ENCODE measurements around the gene FAM110A. TPM values are rescaled to one million over a fixed set of nuclear protein-coding genes. Genes with fewer than 3 reads are reported as not detected.

Gene FAM110A
- total and polyA plus RNA-seq, 2 of the 8 experiments (the other 6 are each of a cell fraction or from before 2014, with no cell fraction given), result 10.1 to 10.9 TPM

GRCh38 chr20:833121-833449 lies 430 bp upstream of the FAM110A start:
- H3K9ac ChIP-seq (replicated peaks in 1 of 4; ENCODE audit: extremely low read depth in 1 of 4, low read depth in 3 of 4, low read length in 3 of 4), result no peak overlapping the region
- FAIRE-seq, result no peak
- POLR2A ChIA-PET (ENCODE audit: partially characterized antibody), result interaction anchor here (1.0 to 1.6 kb wide), 4 partner anchors 11 to 22 kb away, joined by 4 to 7 read pairs (median 5); no protein-coding TSS in a partner anchor

More at GRCh38 chr20:833121-833449, 430 bp upstream of the FAM110A start:
- no peaks in the 10 kb centered on the region for H3K9me3 ChIP-seq (ENCODE audit: insufficient read depth in 2 of 2, low read depth in 1 of 2, low read length in 1 of 2)
- H3K79me2 ChIP-seq (ENCODE audit: control insufficient read depth in 1 of 2, insufficient read depth in 2 of 2, low read length in 2 of 2), result no peaks in the 10 kb centered on the region
- H4K91ac ChIP-seq (replicated peaks; ENCODE audit: insufficient read length, low read length), result no peak overlapping the region
- peaks cover 0 to 15% (median 13%) of the 10 kb centered on the region in 4 experiments; a peak in 6 of 7 replicates for H3K27me3 ChIP-seq (replicated peaks in 1 of 4; ENCODE audit: control insufficient read depth in 3 of 4, extremely low read depth in 1 of 4, insufficient read depth in 3 of 4, low read length in 3 of 4)
- CTCF ChIA-PET (ENCODE audit: partially characterized antibody), result interaction anchor here (1.2 to 4.4 kb wide), 11 partner anchors 9 to 123 kb away, joined by 3 to 30 read pairs (median 5); no protein-coding TSS in a partner anchor
- no peak overlapping the region for H3K18ac ChIP-seq (ENCODE audit: extremely low read depth, low read length)
- TF ChIP-seq SAP30 (IDR thresholded peaks at IDR 0.05; ENCODE audit: insufficient read depth, insufficient replicate concordance, low read length), result peak; percentile 22
- TF ChIP-seq RFX5 (IDR thresholded peaks at IDR 0.05; ENCODE audit: borderline replicate concordance, low read depth, low read length), result no peak
- H2AK5ac ChIP-seq (ENCODE audit: low read depth, low read length), result no peak overlapping the region
- H2AFZ ChIP-seq (ENCODE audit: low read length), result peak overlapping the region; percentile 60; the same call in 1 of the 2 replicates
- H3K4me3 ChIP-seq (ENCODE audit: extremely low read depth in 1 of 4, insufficient read depth in 2 of 4, low read depth in 3 of 4, low read length in 4 of 4), result peak overlapping the region in 1 of 4 experiments; percentile 71; a peak in 3 of 8 replicates
- H3K23ac ChIP-seq (ENCODE audit: insufficient read length), result no peak overlapping the region
- no peaks in the 10 kb centered on the region for H4K20me1 ChIP-seq (replicated peaks in 1 of 2; ENCODE audit: control insufficient read depth in 1 of 2, insufficient read depth in 2 of 2, low read length in 2 of 2)
- H3K56ac ChIP-seq (replicated peaks; ENCODE audit: insufficient read length, low read depth, low read length), result no peak overlapping the region
- H3K36me3 ChIP-seq (ENCODE audit: control insufficient read depth in 2 of 4, insufficient read depth in 4 of 4, low read length in 3 of 4), result no peaks in the 10 kb centered on the region
- peaks cover 0 to 3% (median 1%) of the 10 kb centered on the region in 4 experiments; a peak in 1 of 7 replicates for H3K4me1 ChIP-seq (replicated peaks in 1 of 4; ENCODE audit: control insufficient read depth in 3 of 4, insufficient read depth in 4 of 4, low read length in 3 of 4)
- WGBS, 2 experiments (ENCODE audit: extremely low coverage in 1 of 2, insufficient coverage in 1 of 2, insufficient read length in 1 of 2, insufficient replicate concordance in 2 of 2, low coverage in 1 of 2, low lambda C conversion rate in 2 of 2, missing lambda C conversion rate in 1 of 2), result 34% methylated on average over 4 of the region's 4 CpGs; no CpG with 5 or more reads in 1 of the 2 experiments
- no peaks in the 10 kb centered on the region for H3K79me1 ChIP-seq (ENCODE audit: low read depth, low read length)
- peak overlapping the region; percentile 28 for H4K5ac ChIP-seq (ENCODE audit: insufficient read length, low read depth, low read length)
- no peak overlapping the region for H3K27ac ChIP-seq (ENCODE audit: low read depth, low read length)
- no peak overlapping the region for H3K4ac ChIP-seq (replicated peaks; ENCODE audit: insufficient read length, low read depth, low read length)
- DNase-seq (ENCODE audit: low read depth in 1 of 2, low spot score in 2 of 2), result no peak
- no peak overlapping the region for H2BK5ac ChIP-seq (ENCODE audit: low read depth, low read length)
- peaks cover 7% of the 10 kb centered on the region; the same call in 1 of the 2 replicates for H3K23me2 ChIP-seq (ENCODE audit: low read depth, low read length)
- no peak overlapping the region for H2BK12ac ChIP-seq (ENCODE audit: low read depth, low read length)
- H3K4me2 ChIP-seq (ENCODE audit: insufficient read depth in 1 of 2, low read depth in 2 of 2, low read length in 2 of 2), result peak overlapping the region; percentile 66 to 95
- no peak overlapping the region for H2BK15ac ChIP-seq (ENCODE audit: low read length)
- no peak overlapping the region for H3K14ac ChIP-seq (ENCODE audit: insufficient read length)
- no peak overlapping the region for H2BK20ac ChIP-seq (ENCODE audit: low read length)
- no peak overlapping the region for H2BK120ac ChIP-seq (replicated peaks; ENCODE audit: low read depth, low read length)
- H4K8ac ChIP-seq (ENCODE audit: extremely low read depth, insufficient read depth, low read length), result no peak overlapping the region
